GM23338 (cell line): Measurements from ENCODE around the gene MRTO4.
"Not testable (repeated sequence)": the region's sequence is repeated elsewhere in the genome, so short reads cannot be mapped to it uniquely, and the experiment has no call there.

ENCODE experiments used
- CREB1 ChIP-seq: fragments of 250-450 bp; sonication (Bioruptor Pico); IDR thresholded peaks from 2 replicates; pipeline ENCODE4 v1.5.0; 2020; ENCODE audit warnings: low read depth, mild to moderate bottlenecking, moderate library complexity
- EZH2 ChIP-seq: fragments of 200-600 bp; sonication (generic); IDR thresholded peaks from one replicate; pipeline ENCODE4 v1.8.0; 2017; ENCODE audit warnings: antibody characterized with exemption, mild to moderate bottlenecking, low read depth; ENCODE audit not compliant: unreplicated experiment
- EZH2phosphoT487 ChIP-seq: fragments of 200-600 bp; sonication (generic); IDR thresholded peaks from one replicate; pipeline ENCODE4 v1.8.1; 2018; ENCODE audit warnings: antibody characterized with exemption; ENCODE audit not compliant: unreplicated experiment
- POLR2AphosphoS5 ChIP-seq: IDR thresholded peaks from 2 replicates; pipeline ENCODE4 v1.6.1; 2016; ENCODE audit warnings: antibody characterized with exemption, low read depth
- STAT1 ChIP-seq: IDR thresholded peaks from one replicate; pipeline ENCODE4 v1.6.1; 2016; ENCODE audit warnings: antibody characterized with exemption; ENCODE audit not compliant: unreplicated experiment
- TF ChIP-seq, protein P1 (sequence below), 2 experiments: fragments of 200-600 bp in 1 of 2; sonication (generic) in 1 of 2; conservative IDR thresholded peaks; 2 replicates each; pipeline versions ENCODE4 v1.5.1 to v1.6.1; 2016 to 2017; ENCODE audit warnings: antibody characterized with exemption in 2 of 2, low read depth in 2 of 2, mild to moderate bottlenecking in 2 of 2, moderate library complexity in 1 of 2
- TF ChIP-seq, protein P2 (sequence below): IDR thresholded peaks from one replicate; pipeline ENCODE4 v1.6.1; 2018; ENCODE audit warnings: antibody characterized with exemption; ENCODE audit not compliant: unreplicated experiment

DNA sequence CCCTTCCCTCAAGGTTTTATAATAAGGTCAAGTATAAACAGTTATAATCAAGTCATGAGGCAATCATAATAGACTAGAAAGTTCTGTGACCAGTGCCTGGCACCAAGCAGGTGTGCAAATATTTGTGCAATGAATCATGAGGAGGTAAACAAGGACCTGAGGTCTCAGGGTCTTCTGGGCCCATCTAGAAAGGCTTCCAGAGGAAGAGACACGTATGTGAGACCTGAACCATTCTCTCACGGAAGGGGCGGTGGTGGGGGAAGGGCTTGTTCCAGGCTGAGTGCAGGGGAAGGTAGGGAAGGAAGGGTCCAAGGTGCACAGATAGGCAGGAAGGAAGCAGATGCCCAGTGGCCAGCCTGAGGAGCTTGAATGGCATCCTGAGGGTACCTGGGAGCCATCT is 33.8 kb downstream of the MRTO4 start:
- not testable (repeated sequence) for TF ChIP-seq POLR2AphosphoS5; STAT1; EZH2; CREB1 (CRISPR knock-in tag); EZH2phosphoT487
- TF ChIP-seq, protein P1, sequence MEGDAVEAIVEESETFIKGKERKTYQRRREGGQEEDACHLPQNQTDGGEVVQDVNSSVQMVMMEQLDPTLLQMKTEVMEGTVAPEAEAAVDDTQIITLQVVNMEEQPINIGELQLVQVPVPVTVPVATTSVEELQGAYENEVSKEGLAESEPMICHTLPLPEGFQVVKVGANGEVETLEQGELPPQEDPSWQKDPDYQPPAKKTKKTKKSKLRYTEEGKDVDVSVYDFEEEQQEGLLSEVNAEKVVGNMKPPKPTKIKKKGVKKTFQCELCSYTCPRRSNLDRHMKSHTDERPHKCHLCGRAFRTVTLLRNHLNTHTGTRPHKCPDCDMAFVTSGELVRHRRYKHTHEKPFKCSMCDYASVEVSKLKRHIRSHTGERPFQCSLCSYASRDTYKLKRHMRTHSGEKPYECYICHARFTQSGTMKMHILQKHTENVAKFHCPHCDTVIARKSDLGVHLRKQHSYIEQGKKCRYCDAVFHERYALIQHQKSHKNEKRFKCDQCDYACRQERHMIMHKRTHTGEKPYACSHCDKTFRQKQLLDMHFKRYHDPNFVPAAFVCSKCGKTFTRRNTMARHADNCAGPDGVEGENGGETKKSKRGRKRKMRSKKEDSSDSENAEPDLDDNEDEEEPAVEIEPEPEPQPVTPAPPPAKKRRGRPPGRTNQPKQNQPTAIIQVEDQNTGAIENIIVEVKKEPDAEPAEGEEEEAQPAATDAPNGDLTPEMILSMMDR (conservative IDR thresholded peaks at IDR 0.05; ENCODE audit: low read depth in 2 of 2) = not testable (repeated sequence)
- TF ChIP-seq, protein P2, sequence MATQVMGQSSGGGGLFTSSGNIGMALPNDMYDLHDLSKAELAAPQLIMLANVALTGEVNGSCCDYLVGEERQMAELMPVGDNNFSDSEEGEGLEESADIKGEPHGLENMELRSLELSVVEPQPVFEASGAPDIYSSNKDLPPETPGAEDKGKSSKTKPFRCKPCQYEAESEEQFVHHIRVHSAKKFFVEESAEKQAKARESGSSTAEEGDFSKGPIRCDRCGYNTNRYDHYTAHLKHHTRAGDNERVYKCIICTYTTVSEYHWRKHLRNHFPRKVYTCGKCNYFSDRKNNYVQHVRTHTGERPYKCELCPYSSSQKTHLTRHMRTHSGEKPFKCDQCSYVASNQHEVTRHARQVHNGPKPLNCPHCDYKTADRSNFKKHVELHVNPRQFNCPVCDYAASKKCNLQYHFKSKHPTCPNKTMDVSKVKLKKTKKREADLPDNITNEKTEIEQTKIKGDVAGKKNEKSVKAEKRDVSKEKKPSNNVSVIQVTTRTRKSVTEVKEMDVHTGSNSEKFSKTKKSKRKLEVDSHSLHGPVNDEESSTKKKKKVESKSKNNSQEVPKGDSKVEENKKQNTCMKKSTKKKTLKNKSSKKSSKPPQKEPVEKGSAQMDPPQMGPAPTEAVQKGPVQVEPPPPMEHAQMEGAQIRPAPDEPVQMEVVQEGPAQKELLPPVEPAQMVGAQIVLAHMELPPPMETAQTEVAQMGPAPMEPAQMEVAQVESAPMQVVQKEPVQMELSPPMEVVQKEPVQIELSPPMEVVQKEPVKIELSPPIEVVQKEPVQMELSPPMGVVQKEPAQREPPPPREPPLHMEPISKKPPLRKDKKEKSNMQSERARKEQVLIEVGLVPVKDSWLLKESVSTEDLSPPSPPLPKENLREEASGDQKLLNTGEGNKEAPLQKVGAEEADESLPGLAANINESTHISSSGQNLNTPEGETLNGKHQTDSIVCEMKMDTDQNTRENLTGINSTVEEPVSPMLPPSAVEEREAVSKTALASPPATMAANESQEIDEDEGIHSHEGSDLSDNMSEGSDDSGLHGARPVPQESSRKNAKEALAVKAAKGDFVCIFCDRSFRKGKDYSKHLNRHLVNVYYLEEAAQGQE = not testable (repeated sequence)
